Stimulated activated CD8-positive, alpha-beta memory T cell treated with anti-CD3 and anti-CD28 coated beads, Interleukin-15, amount 100 ng/mL, for 24 hours (primary cell): ENCODE results near the gene CCT2.
A peak's percentile ranks its signal among the peaks of the same experiment; 100 is the strongest.
"Not testable (repeated sequence)": the region's sequence is repeated elsewhere in the genome, so short reads cannot be mapped to it uniquely, and the experiment has no call there.

ENCODE experiments used
- DNase-seq: peaks from one replicate; pipeline ENCODE4 v3.0.0-alpha.2; 2020; ENCODE audit warnings: low read depth

CCT2 gene

GRCh38 chr12:69589082-69589481, 3.8 kb downstream of the CCT2 start:
- DNase-seq, result no peak

GRCh38 chr12:69595689-69596088, 10.4 kb downstream of the CCT2 start:
- DNase-seq, result no peak

- no peak for DNase-seq
Measured at GRCh38 chr12:69598174-69598753, 13.0 kb downstream of the CCT2 start.

DNA sequence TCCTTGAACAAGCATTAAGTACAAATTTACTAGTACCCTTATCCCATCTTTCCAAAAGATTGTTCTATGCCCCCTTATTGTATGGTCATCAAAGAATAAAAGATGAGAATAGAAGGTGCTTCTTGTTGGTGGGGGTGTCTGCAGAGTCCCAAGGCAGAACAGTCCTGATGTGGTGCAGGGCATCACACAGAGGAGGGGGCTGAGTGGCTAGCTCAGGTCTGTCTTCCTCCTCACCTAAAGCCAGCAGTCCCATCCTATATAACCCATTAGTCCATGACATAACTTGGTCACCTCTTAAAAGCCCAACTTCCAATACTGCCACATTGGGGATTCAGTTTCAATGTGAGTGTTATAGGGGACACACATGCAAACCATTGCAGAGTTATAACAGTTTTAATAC, 15.5 kb downstream of the CCT2 start:
- no peak for DNase-seq

- DNase-seq, result no peak
Measured at GRCh38 chr12:69601962-69602685, 16.9 kb downstream of the CCT2 start.

GRCh38 chr12:69602954-69603353, 17.7 kb downstream of the CCT2 start:
- DNase-seq, result no peak

DNA sequence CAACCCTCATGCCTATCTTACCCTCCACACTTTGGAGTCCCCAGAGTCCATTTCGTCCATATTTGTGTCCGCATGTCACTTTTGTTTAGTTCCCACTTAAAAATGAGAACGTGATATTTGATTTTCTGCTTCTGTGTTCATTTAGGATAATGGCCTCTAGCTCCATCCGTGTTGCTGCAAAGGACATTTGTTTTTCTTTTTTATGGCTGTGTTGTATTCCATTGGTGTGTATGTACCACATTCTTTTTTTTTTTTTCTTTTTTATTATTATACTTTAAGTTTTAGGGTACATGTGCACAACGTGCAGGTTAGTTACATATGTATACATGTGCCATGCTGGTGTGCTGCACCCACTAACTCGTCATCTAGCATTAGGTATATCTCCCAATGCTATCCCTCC, 18.3 kb downstream of the CCT2 start:
- not testable (repeated sequence) for DNase-seq

- DNase-seq, result not testable (repeated sequence)
Measured at GRCh38 chr12:69604275-69604674, 19.0 kb downstream of the CCT2 start.

DNA sequence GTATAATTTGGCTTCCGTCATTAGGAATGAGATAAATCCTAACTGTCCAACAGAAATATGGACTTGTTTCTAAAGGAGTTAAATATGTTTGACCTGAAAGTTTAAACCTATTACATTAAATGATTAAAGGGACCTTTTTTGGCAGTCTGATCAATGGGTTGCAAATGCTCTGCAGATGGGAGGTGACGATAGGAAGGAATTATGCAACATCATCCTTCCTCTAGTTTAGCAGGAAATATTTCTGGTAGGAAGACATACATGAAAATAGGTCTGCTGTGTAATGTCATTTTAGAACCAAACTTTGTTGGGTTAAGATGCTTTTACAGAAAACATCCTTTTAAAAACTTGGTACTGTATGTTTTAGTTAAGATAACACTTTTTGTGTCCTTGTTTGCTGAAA, 22.9 kb downstream of the CCT2 start:
- no peak for DNase-seq

DNA sequence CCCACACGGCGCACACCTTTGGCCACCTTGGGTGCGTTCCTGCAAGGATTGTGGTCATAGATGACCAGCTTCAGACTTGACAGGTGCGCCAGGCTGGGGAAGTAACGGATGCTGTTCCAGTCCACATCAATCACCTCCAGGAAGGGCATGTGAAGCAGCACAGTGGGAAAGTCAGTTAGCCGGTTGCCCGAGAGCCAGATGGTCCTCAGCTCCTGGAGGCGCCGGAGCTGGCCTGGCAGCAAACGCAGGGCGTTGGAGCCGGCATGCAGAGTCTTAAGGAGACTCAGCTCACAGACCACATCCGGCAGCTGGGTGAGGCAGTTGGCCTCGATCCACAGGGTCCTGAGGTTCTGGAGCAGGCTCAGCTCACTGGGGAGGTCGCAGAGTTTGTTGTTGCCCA, 24.9 kb downstream of the CCT2 start:
- no peak for DNase-seq

DNA sequence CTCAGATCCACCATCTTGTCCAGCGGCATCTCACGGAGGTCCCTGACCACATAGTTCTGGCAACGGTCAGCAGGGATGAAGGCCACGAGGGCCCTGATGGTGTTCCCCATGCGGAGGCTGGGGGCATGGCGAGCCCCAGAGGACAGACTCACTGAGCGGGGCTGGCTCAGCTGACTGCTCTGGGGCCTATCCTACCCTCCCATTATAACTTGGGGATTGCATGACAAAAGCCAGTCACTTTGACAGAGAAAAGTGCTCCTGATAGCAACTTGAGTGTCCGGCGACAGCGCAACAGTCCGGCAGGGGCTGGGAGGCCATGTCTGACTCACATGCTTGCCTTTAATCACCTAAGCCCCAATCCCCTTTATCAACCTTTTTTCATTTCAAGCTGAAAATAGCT, 25.5 kb downstream of the CCT2 start, which contains the start of gene LRRC10:
TSS of gene LRRC10 (minus strand) at position 179 of the 400 bp plus-strand sequence. CDS start at position 110, 69 bp downstream.
- DNase-seq, result no peak

DNA sequence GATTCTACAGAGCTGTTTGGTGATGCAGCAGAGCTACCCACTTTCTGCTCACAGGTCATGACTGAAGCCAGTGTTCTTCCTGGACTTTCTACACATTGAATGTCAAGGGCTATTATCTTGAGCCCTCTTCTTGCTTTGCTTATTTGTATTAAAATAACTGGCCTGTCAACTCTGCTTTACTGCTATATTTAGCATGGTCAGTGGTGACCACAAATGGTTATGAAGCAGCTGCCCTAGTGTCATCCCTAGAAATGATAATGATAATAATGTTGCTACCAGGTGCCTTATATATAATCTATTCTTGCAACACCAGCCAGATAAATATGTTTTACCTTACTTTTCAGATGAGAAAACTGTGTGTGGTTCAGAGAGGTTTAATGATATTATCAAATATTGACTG, 28.1 kb downstream of the CCT2 start:
- DNase-seq, result no peak

GRCh38 chr12:69616025-69616424, 30.8 kb downstream of the CCT2 start:
- DNase-seq, result no peak

- DNase-seq, result no peak
Measured at GRCh38 chr12:69619050-69619449, 33.8 kb downstream of the CCT2 start.

GRCh38 chr12:69620077-69620476, 34.8 kb downstream of the CCT2 start:
- no peak for DNase-seq

GRCh38 chr12:69620921-69621320, 35.7 kb downstream of the CCT2 start:
- DNase-seq, result no peak

GRCh38 chr12:69621551-69621950, 36.3 kb downstream of the CCT2 start:
- no peak for DNase-seq

DNA sequence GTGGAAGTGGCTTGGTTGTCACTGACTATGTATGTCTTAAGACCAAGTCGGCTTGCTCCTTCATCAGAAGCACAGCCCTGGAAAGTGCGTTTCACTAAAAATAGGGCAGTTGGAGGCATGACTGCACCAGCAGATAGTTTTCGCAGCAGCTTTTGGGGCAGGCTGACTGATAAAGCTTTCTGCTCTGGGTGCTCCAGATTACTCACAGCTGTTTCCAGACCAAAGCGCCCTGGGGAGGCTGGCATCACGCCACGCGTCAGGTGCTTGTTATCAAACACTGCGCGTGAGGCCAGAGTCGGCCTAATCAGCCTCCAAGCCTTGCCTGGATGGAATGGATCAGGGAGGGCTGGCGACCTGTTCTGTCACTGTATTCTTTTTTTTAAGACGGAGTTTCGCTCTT, 38.7 kb downstream of the CCT2 start:
- DNase-seq, result no peak

DNA sequence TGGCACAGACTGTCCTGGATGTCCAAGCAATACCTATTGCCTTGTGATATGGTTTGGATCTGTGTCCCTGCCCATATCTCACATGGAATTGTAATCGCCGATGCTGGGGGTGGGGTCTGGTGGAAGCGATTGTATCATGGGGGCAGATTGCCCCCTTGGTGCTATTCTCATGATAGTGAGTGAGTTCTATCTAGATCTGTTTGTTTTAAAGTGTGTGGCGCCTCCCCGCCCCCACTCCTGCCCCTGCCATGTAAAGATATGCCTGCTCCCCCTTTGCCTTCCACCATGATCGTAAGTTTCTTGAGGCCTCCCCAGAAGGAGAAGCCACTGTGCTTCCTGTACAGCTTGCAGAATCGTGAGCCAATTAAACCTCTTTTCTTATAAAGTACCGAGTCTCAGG, 42.2 kb downstream of the CCT2 start:
- DNase-seq, result no peak

GRCh38 chr12:69630191-69630590, 44.9 kb downstream of the CCT2 start:
- DNase-seq, result no peak

- DNase-seq, result no peak
Measured at GRCh38 chr12:69633061-69633460, 47.8 kb downstream of the CCT2 start.

- DNase-seq, result peak; percentile 7
Measured at GRCh38 chr12:69639400-69640016, 54.2 kb downstream of the CCT2 start.

DNA sequence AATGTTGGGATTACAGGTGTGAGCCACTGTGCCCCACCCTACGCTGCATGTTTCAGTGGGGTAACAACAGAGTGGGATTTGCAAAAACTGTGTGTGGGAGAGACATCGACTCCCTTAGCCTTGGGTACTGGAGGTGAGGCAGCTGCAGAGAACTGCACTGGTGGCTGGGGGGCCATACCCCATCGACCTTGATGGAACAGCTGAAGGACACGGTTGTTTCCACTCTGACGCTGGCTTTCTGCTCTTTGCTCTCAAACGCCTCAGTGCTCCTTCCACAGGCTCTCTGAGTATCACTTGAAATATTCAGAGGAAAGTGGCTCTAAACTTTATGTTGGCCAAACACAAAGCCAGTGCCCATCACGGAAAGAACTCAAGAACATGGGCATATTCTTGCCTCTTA, 56.3 kb downstream of the CCT2 start:
- DNase-seq, result no peak

- DNase-seq, result no peak
Measured at GRCh38 chr12:69642531-69642930, 57.3 kb downstream of the CCT2 start.
